Measurements from ENCODE around the gene LCP2. TPM values are rescaled to one million over a fixed set of nuclear protein-coding genes. Genes with fewer than 3 reads are reported as not detected.

LCP2 gene
- total RNA-seq, 2 donors from 2014 or later: 1.6 to 2.6 TPM

DNA sequence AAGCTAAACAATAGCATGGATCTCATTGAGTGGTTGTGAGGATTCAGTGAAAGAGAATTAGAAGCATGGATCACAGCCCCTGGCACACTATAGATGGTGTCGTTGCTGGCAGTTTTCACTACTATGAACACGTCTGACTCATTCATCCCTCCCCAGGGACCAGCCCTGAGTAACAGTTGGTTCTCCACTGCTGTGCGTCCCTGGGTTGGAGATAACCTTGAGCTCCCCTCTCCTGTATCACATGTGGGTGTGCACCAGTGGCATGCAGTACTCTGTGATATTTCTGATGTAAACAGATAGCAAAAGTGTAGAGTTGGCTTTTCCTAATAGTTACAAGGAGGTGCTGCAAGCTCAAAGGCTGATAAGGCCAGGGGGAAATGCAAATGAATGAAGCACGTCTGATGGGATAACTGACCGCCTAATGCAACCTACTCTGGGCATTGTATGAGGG, 8.8 kb upstream of the LCP2 start:
- Histone ChIP-seq H3K9me3 (no peaks in the 10 kb centered on the region), H3K36me3 (replicated peaks in 1 of 2; ENCODE audit: insufficient read depth in 1 of 2, low read depth in 2 of 2) (no peaks in the 10 kb centered on the region), H3K27me3 (no peaks in the 10 kb centered on the region), H3K4me1 (peaks cover 6% of the 10 kb centered on the region), H3K4me3 (no peak overlapping the region), H3K27ac (no peak overlapping the region)
- intact Hi-C loops (cut with DNase I): no loop called here
- TF ChIP-seq, protein P1, sequence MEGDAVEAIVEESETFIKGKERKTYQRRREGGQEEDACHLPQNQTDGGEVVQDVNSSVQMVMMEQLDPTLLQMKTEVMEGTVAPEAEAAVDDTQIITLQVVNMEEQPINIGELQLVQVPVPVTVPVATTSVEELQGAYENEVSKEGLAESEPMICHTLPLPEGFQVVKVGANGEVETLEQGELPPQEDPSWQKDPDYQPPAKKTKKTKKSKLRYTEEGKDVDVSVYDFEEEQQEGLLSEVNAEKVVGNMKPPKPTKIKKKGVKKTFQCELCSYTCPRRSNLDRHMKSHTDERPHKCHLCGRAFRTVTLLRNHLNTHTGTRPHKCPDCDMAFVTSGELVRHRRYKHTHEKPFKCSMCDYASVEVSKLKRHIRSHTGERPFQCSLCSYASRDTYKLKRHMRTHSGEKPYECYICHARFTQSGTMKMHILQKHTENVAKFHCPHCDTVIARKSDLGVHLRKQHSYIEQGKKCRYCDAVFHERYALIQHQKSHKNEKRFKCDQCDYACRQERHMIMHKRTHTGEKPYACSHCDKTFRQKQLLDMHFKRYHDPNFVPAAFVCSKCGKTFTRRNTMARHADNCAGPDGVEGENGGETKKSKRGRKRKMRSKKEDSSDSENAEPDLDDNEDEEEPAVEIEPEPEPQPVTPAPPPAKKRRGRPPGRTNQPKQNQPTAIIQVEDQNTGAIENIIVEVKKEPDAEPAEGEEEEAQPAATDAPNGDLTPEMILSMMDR (IDR thresholded peaks at IDR 0.05): no peak
- no peak for TF ChIP-seq POLR2A (IDR thresholded peaks at IDR 0.05)
- WGBS, 2 donors: 29 to 37% methylated on average over 5 of the region's 5 CpGs
- no peak for ATAC-seq
- peak in 2 of 4 donors; percentile 31 to 46 for DNase-seq

DNA sequence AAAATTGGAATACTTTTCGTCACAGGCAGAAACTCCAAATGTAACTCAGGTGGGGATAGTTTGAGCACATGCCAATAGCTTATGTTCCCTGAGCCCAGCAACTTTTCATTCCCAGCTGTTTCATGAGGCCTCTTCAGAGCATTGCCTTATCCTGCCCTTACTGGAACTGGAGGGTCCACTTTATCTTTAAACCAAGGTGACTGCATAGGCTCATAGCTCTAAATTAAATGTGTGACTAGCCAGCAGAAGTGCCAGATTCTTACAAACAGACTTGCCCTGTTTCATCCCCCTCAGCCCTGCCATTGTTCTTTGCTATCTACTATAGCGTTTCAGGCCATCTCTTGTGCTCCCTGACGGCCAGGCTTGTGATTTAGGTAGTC, 8.1 kb upstream of the LCP2 start:
- Histone ChIP-seq H3K27me3 (no peaks in the 10 kb centered on the region), H3K27ac (no peak overlapping the region), H3K4me1 (peaks cover 6% of the 10 kb centered on the region), H3K36me3 (replicated peaks in 1 of 2; ENCODE audit: insufficient read depth in 1 of 2, low read depth in 2 of 2) (no peaks in the 10 kb centered on the region), H3K9me3 (no peaks in the 10 kb centered on the region), H3K4me3 (no peak overlapping the region)
- intact Hi-C loops (cut with DNase I): no loop called here
- 58 to 59% methylated on average over 3 of the region's 3 CpGs for WGBS, 2 donors
- DNase-seq (no peak), ATAC-seq (no peak)
- TF ChIP-seq POLR2A (IDR thresholded peaks at IDR 0.05): no peak
- TF ChIP-seq, protein P1 (IDR thresholded peaks at IDR 0.05): no peak

DNA sequence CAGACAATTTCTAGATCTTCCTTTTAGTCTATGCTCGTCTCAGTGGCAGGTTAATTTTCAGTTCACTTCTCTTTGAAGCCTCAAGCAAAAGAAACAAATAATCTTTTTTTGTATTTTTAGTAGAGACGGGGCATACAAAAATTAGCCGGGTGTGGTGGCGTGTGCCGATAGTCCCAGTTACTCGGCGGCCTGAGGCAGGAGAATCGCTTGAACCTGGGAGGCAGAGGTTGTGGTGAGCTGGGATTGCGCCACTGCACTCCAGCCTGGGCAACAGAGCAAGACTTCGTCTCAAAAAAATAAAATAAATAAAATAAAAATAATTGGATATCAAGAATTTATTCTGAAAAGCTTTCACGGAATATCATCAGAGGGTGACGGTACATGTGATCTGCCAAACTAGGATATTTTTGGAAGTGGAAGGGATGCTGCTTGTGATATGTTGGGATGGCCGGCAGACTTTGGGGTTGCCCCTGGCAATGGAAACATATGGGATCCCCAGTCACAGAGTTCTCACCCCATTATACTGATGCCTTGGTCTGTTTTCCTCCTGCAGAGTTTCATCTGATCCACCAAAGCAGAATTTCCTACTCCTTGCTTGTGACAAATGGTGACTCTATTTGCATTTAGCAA, 7.6 kb upstream of the LCP2 start:
- WGBS, 2 donors: 82 to 87% methylated on average over 13 of the region's 13 CpGs
- DNase-seq (no peak), ATAC-seq (no peak)
- peaks cover 6% of the 10 kb centered on the region for H3K4me1 ChIP-seq
- H3K36me3 ChIP-seq (replicated peaks in 1 of 2; ENCODE audit: insufficient read depth in 1 of 2, low read depth in 2 of 2): no peaks in the 10 kb centered on the region
- intact Hi-C loops (cut with DNase I): no loop called here
- H3K27me3 ChIP-seq: no peaks in the 10 kb centered on the region
- H3K4me3 ChIP-seq: no peak overlapping the region
- no peak for TF ChIP-seq POLR2A (IDR thresholded peaks at IDR 0.05)
- TF ChIP-seq, protein P1 (IDR thresholded peaks at IDR 0.05): no peak
- H3K27ac ChIP-seq: no peak overlapping the region
- H3K9me3 ChIP-seq: no peaks in the 10 kb centered on the region

DNA sequence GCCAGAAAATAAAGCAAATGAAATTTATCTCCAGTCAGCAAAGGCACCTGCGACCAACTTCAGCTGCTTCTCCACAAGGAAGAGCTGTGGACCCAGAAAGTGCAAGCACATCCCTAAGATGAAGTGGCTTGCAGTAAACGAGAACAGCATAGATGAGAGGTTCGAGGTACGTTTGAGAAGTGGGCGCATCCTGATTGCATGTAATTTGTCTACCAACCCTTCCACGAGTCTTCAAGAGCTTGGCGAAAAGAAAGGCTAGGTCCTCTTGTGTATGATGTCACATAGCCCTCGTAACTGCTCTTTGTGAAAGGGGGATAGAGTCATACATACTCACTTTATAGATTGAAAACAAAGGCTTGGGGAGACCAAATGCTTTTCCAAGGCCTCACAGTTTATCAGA, 6.0 kb upstream of the LCP2 start:
- intact Hi-C loops (cut with DNase I): no loop called here
- H3K36me3 ChIP-seq (replicated peaks in 1 of 2; ENCODE audit: insufficient read depth in 1 of 2, low read depth in 2 of 2): no peaks in the 10 kb centered on the region
- H3K4me1 ChIP-seq: peaks cover 6% of the 10 kb centered on the region
- no peak for ATAC-seq
- TF ChIP-seq POLR2A (IDR thresholded peaks at IDR 0.05): no peak
- TF ChIP-seq, protein P1 (IDR thresholded peaks at IDR 0.05): no peak
- no peaks in the 10 kb centered on the region for H3K27me3 ChIP-seq
- H3K9me3 ChIP-seq: no peaks in the 10 kb centered on the region
- 59 to 69% methylated on average over 8 of the region's 8 CpGs for WGBS, 2 donors
- DNase-seq: no peak
- no peak overlapping the region for H3K4me3 ChIP-seq
- H3K27ac ChIP-seq: peak overlapping the region in 1 of 4 donors; percentile 34
